Gastroesophageal sphincter (tissue), 4 donors: ENCODE results near the gene IL34. TPM values are rescaled to one million over a fixed set of nuclear protein-coding genes. Genes with fewer than 3 reads are reported as not detected.
A peak's percentile ranks its signal among the peaks of the same experiment; 100 is the strongest.

Experiments used
- ATAC-seq: fragments of 150-250 bp; one replicate; pipeline ENCODE4 v1.9.1; 2016; ENCODE audit warnings: mild to moderate bottlenecking, moderate library complexity
- H3K27ac ChIP-seq, 4 donors: fragments of 200-600 bp; sonication (generic) in 3 of 4; 1 replicate in 3 of 4; 2 replicates in 1 of 4; pipeline ENCODE4 v1.5.1; 2016 to 2019
- H3K27me3 ChIP-seq: fragments of 200-600 bp; sonication (generic); one replicate; pipeline ENCODE4 v1.5.1; 2019
- H3K36me3 ChIP-seq, 2 donors: fragments of 200-600 bp; sonication (generic); one replicate each; pipeline ENCODE4 v1.5.1; 2019; ENCODE audit warnings: control low read depth in 1 of 2
- H3K4me1 ChIP-seq, 3 donors: fragments of 200-600 bp; sonication (generic); 1 replicate in 2 of 3; 2 replicates in 1 of 3; pipeline ENCODE4 v1.5.1; 2016 to 2019; ENCODE audit warnings: control low read depth in 2 of 3
- H3K4me3 ChIP-seq, 2 donors: fragments of 200-600 bp; sonication (generic); one replicate each; pipeline ENCODE4 v1.5.1; 2019; ENCODE audit warnings: mild to moderate bottlenecking in 1 of 2, moderate library complexity in 1 of 2
- H3K9me3 ChIP-seq, 3 donors: fragments of 200-600 bp; sonication (generic); one replicate each; pipeline ENCODE4 v1.5.1; 2017 to 2019; ENCODE audit warnings: control low read depth in 2 of 3
- CTCF ChIP-seq, 4 experiments: fragments of 200-600 bp in 2 of 4; fragments of 450-650 bp in 2 of 4; sonication (generic) in 1 of 4; IDR thresholded peaks; one replicate each; pipeline ENCODE4 v1.5.1; 2017 to 2019; ENCODE audit warnings: antibody characterized with exemption in 4 of 4, mild to moderate bottlenecking in 2 of 4, moderate library complexity in 2 of 4
- EP300 ChIP-seq: sonication (generic); formaldehyde crosslinking; IDR thresholded peaks from one replicate; pipeline ENCODE4 v1.6.1; 2017; ENCODE audit warnings: antibody characterized with exemption, mild to moderate bottlenecking
- POLR2A ChIP-seq, 2 donors: fragments of 450-650 bp; IDR thresholded peaks; one replicate each; pipeline ENCODE4 v1.6.1; 2017; ENCODE audit warnings: antibody characterized with exemption in 2 of 2, mild to moderate bottlenecking in 2 of 2, moderate library complexity in 1 of 2
- POLR2AphosphoS5 ChIP-seq: sonication (generic); formaldehyde crosslinking; IDR thresholded peaks from one replicate; pipeline ENCODE4 v1.6.1; 2017; ENCODE audit warnings: antibody characterized with exemption
- WGBS, 2 donors: methylation state at CpG; one replicate each; pipeline ENCODE4 v1.1.5; 2018; ENCODE audit warnings: low coverage in 1 of 2; 5-methylcytosine and 5-hydroxymethylcytosine counted together
- total RNA-seq, 4 donors: library from RNA; depleted of rRNA; stranded (reverse); fragments of >200 nt; gene quantifications; one replicate each; pipeline ENCODE4 v1.1.0, GENCODE V29; 2016

The IL34 gene
- total RNA-seq, 4 donors from 2014 or later = 1.6 to 4.1 (median 2.8) TPM

DNA sequence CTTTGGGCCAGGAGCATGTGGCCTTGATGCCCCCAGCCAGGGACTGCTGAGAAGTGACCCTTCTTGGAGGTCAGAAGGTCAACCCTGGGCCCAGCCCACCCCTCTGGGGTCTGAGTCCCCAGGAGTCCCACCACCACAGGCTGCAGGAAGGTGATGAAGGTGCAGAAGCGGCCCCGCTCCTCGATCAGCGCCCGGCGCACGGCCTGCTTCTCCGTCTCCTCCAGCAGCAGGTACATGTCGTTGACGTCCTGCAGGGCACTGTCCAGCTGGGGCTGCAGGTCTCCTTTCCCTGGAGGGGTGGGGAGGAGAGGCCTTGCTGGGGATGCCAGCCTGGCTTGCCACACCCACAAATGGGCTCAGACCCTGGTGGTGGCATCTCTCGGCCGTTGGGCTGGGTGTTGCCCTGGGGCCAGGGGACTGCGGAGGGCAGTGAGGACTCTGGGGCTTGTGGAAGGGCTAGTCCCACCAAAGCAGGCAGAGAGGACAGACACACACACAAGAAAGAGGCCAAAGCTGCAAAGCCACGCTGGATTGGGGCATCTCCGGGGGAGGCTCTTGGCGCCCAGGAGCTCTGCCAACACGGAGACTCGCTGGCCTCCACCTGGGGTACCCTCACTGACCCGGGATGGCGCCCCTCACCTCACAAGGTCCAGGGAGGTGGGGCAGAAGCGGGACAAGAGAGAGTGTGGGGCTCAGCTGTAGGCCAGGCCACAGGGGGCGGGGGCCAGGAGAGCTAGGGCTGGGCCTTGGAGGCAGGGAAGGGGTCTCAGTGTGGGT lies 31.9 kb downstream of the IL34 start:
- no peak for TF ChIP-seq POLR2A (IDR thresholded peaks at IDR 0.05)
- TF ChIP-seq CTCF (IDR thresholded peaks at IDR 0.05) = no peak
- no peak for TF ChIP-seq EP300
- no peak for TF ChIP-seq POLR2AphosphoS5
- H3K27me3 ChIP-seq = no peaks in the 10 kb centered on the region
- peaks cover 0 to 75% (median 33%) of the 10 kb centered on the region in 3 donors for H3K4me1 ChIP-seq
- WGBS, 2 donors = 80% methylated on average over 1 of the region's 22 CpGs; no CpG with 5 or more reads in 1 of the 2 donors
- H3K36me3 ChIP-seq = peaks cover 0 to 65% of the 10 kb centered on the region in 2 donors
- H3K27ac ChIP-seq = peak overlapping the region in 3 of 4 donors; percentile 97 to 98 (median 97)
- ATAC-seq = no peak
- no peak overlapping the region for H3K4me3 ChIP-seq
- no peaks in the 10 kb centered on the region for H3K9me3 ChIP-seq

DNA sequence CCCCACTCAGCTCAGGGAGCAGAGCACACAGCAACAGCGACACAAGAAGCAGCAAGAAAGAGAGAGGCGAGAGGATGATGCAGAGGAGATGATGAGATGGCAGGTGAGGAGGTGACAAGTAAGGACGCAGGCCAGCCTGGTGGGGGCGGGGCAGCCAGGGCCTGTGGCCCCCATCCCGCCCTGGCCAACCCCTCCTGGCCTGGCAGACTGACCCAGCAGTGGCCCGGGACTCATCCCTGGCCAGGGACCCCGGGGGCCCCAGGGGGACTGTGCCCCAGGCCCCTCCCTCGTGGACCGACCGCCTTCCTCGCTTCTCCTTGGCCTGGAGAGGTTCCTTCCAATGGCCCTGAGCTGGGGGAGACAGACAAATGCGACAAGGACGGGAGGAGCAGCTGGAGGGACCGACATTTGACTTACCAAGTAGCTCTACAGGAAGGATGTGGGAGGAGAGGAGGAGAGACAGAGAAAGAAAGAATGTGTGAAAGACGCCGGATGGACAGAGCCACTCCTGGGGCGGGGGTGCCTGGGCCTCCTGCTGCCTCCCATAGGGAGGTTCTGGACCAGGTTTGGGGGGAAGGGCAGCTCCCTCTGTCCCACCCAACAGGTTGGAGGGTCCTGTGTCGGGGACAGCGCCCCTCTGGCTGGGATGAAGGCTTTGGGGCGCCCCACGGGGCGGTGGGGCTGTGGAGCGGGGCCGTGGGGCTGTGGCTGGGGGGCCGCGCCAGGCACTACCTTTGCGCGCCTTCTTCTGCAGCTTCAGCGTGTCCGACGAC lies 32.7 kb downstream of the IL34 start:
- Histone ChIP-seq H3K4me3 (no peak overlapping the region), H3K36me3 (peaks cover 0 to 57% of the 10 kb centered on the region in 2 donors), H3K27ac (peak overlapping the region in 3 of 4 donors; percentile 97 to 98 (median 97)), H3K4me1 (peaks cover 0 to 81% (median 40%) of the 10 kb centered on the region in 3 donors), H3K27me3 (no peaks in the 10 kb centered on the region), H3K9me3 (no peaks in the 10 kb centered on the region)
- no peak for ATAC-seq
- 47 to 69% methylated on average over 5 to 8 of the region's 31 CpGs for WGBS, 2 donors
- TF ChIP-seq EP300 = no peak
- no peak for TF ChIP-seq POLR2AphosphoS5
- TF ChIP-seq CTCF (IDR thresholded peaks at IDR 0.05) = no peak
- no peak for TF ChIP-seq POLR2A (IDR thresholded peaks at IDR 0.05)

GRCh38 chr16:70679671-70680494 lies 33.5 kb downstream of the IL34 start:
- peak overlapping the region; percentile 25 to 98 (median 97) for H3K27ac ChIP-seq
- WGBS, 2 donors = 80% methylated on average over 2 of the region's 80 CpGs; no CpG with 5 or more reads in 1 of the 2 donors
- H3K4me1 ChIP-seq = peaks cover 0 to 89% (median 48%) of the 10 kb centered on the region in 3 donors
- H3K27me3 ChIP-seq = no peaks in the 10 kb centered on the region
- ATAC-seq = peak; percentile 47
- peak overlapping the region in 1 of 2 donors; percentile 11 for H3K4me3 ChIP-seq
- TF ChIP-seq POLR2A (IDR thresholded peaks at IDR 0.05) = no peak
- TF ChIP-seq POLR2AphosphoS5 = no peak
- TF ChIP-seq EP300 = no peak
- peak in 3 of 4 experiments; percentile 76 to 87 (median 80) for TF ChIP-seq CTCF (IDR thresholded peaks at IDR 0.05)
- H3K36me3 ChIP-seq = peaks cover 0 to 49% of the 10 kb centered on the region in 2 donors
- H3K9me3 ChIP-seq = no peaks in the 10 kb centered on the region

DNA sequence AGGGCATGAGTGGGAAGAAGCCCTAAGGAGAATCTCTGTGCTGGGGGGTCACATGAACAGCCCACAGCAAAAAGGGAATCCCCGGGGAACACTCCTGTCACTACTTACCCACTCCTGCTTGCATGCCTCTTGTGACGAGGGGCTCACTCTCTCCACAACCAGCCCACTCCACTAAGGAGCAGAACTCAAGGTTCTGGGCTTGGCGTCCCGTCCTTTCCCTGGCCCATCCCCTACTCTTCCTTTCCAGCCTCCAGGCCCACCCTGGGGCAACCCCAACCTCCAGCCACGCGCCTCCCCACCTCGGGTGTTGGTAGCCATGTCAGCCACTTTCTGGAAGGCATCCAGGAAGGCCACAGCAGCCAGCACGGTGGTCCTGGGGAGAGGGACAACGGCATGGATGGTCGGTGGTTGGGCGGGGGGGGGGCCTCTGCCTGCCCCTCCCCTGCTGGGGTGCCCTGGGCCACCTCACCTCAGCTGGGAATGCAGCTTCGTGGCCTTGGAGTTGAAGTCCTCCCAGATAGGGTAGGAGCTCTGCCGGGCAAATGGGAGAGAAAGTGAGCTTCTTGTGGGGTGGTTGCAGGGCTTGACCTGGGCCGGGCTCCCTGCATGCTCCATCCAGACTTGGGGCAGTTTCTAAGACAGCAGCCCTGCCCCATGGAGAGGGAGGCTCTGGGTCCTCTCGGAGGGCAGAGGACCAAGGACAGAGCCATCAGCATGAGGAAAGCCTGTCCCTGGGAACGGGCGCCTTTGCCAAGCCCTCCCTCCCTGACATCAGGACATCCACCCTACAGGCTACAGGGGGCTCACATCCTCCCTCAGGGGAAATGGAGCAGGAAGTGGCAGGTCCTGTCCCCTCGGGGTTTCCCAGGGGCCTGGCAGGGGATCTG lies 34.4 kb downstream of the IL34 start:
- peak overlapping the region in 1 of 2 donors; percentile 6 for H3K4me3 ChIP-seq
- 27 to 30% methylated on average over 5 of the region's 18 CpGs for WGBS, 2 donors
- peak overlapping the region; percentile 45 to 98 (median 97) for H3K27ac ChIP-seq
- no peak for TF ChIP-seq POLR2A (IDR thresholded peaks at IDR 0.05)
- TF ChIP-seq EP300 = no peak
- H3K4me1 ChIP-seq = peaks cover 0 to 91% (median 48%) of the 10 kb centered on the region in 3 donors
- ATAC-seq = no peak
- no peaks in the 10 kb centered on the region for H3K9me3 ChIP-seq
- H3K36me3 ChIP-seq = peaks cover 0 to 41% of the 10 kb centered on the region in 2 donors
- H3K27me3 ChIP-seq = no peaks in the 10 kb centered on the region
